ENCODE data around the gene KCND3. TPM values are rescaled to one million over a fixed set of nuclear protein-coding genes. Genes with fewer than 3 reads are reported as not detected.

Gene KCND3
- total and polyA plus RNA-seq, 4 donors = 1.0 to 27.1 (median 6.1) TPM

- TF ChIP-seq ATF3 (IDR thresholded peaks at IDR 0.05) (peak; percentile 87), MAX (IDR thresholded peaks at IDR 0.05) (peak; percentile 71), CTCF (IDR thresholded peaks at IDR 0.05; ENCODE audit: low read depth, low read length, missing input control) (no peak), NR2F2 (IDR thresholded peaks at IDR 0.05) (peak; percentile 57), GABPA (IDR thresholded peaks at IDR 0.05 in 1 of 2, conservative IDR thresholded peaks at IDR 0.05 in 1 of 2) (peak in 1 of 2 donors; percentile 35), YY1 (IDR thresholded peaks at IDR 0.05) (peak; percentile 63), HNF4G (IDR thresholded peaks at IDR 0.05) (peak; percentile 21), RXRA (IDR thresholded peaks at IDR 0.05) (peak; percentile 96 to 99), RAD21 (IDR thresholded peaks at IDR 0.05) (peak; percentile 43 to 56)
Measured at GRCh38 chr1:111862599-111862998, 126.9 kb downstream of the KCND3 start (continued).

DNA sequence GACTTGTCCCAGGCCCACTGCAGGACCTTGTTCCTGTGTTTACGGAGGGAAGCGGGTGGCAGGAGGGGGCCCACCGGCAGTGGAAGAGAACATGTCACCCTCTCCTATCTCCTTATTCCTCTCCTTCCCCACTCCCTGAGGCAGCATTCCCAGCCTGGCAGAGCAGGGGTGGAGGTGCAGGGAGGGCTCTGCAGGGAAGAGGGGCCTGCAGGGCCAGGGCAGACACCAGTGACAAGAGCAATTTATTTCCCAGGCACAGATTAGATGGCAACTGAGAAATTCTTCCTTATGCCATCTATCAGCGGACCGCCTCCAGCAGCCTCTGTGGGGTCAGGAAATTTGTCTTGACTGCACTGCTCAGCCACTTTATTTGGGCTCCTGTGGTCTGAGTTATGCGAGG lies 127.9 kb downstream of the KCND3 start:
- no peak for DNase-seq (ENCODE audit: low spot score)
- H3K27ac ChIP-seq (ENCODE audit: low read depth in 1 of 2, low read length in 2 of 2) = no peak overlapping the region
- no peak for TF ChIP-seq YY1 (IDR thresholded peaks at IDR 0.05)
- no peak for TF ChIP-seq CTCF (IDR thresholded peaks at IDR 0.05; ENCODE audit: low read depth, low read length, missing input control)
- no peak for TF ChIP-seq SP1 (IDR thresholded peaks at IDR 0.05)
- no peak for TF ChIP-seq REST (IDR thresholded peaks at IDR 0.05)
- no peak for TF ChIP-seq FOXA2 (IDR thresholded peaks at IDR 0.05)
- TF ChIP-seq TAF1 (conservative IDR thresholded peaks at IDR 0.05) = no peak
- TF ChIP-seq, protein P1, sequence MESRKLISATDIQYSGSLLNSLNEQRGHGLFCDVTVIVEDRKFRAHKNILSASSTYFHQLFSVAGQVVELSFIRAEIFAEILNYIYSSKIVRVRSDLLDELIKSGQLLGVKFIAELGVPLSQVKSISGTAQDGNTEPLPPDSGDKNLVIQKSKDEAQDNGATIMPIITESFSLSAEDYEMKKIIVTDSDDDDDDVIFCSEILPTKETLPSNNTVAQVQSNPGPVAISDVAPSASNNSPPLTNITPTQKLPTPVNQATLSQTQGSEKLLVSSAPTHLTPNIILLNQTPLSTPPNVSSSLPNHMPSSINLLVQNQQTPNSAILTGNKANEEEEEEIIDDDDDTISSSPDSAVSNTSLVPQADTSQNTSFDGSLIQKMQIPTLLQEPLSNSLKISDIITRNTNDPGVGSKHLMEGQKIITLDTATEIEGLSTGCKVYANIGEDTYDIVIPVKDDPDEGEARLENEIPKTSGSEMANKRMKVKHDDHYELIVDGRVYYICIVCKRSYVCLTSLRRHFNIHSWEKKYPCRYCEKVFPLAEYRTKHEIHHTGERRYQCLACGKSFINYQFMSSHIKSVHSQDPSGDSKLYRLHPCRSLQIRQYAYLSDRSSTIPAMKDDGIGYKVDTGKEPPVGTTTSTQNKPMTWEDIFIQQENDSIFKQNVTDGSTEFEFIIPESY (IDR thresholded peaks at IDR 0.05) = no peak
- TF ChIP-seq JUND (IDR thresholded peaks at IDR 0.05) = no peak
- no peak for TF ChIP-seq HNF4A (conservative IDR thresholded peaks at IDR 0.05)
- TF ChIP-seq ATF3 (IDR thresholded peaks at IDR 0.05) = no peak
- TF ChIP-seq NR2F2 (IDR thresholded peaks at IDR 0.05) = no peak
- TF ChIP-seq FOXA1 (IDR thresholded peaks at IDR 0.05) = no peak
- no peak for TF ChIP-seq GABPA (IDR thresholded peaks at IDR 0.05 in 1 of 2, conservative IDR thresholded peaks at IDR 0.05 in 1 of 2)
- TF ChIP-seq RXRA (IDR thresholded peaks at IDR 0.05) = no peak
- no peak for TF ChIP-seq RAD21 (IDR thresholded peaks at IDR 0.05)
- TF ChIP-seq MAX (IDR thresholded peaks at IDR 0.05) = no peak
- no peak for TF ChIP-seq EGR1 (IDR thresholded peaks at IDR 0.05; ENCODE audit: low read depth in 2 of 2)
- no peak for TF ChIP-seq HNF4G (IDR thresholded peaks at IDR 0.05)
- H3K9me3 ChIP-seq (ENCODE audit: control insufficient read depth in 4 of 4, low read length in 3 of 4) = no peaks in the 10 kb centered on the region
- no peak overlapping the region for H3K4me3 ChIP-seq (ENCODE audit: low read depth in 1 of 3, low read length in 3 of 3)
- peaks cover 3 to 36% (median 19%) of the 10 kb centered on the region in 4 donors for H3K4me1 ChIP-seq (ENCODE audit: control insufficient read depth in 4 of 4, insufficient read depth in 4 of 4, low read length in 3 of 4)
- H3K27me3 ChIP-seq (ENCODE audit: control insufficient read depth in 4 of 4, insufficient read depth in 4 of 4, low read length in 3 of 4) = no peaks in the 10 kb centered on the region
- H3K9ac ChIP-seq (ENCODE audit: low read depth in 1 of 2, low read length in 2 of 2) = no peak overlapping the region
- H3K36me3 ChIP-seq (ENCODE audit: control insufficient read depth in 4 of 4, insufficient read depth in 3 of 4, low read depth in 1 of 4, low read length in 3 of 4) = no peaks in the 10 kb centered on the region
- WGBS = 87% methylated on average over 6 of the region's 6 CpGs
